ENCODE data around the gene APOC4.

GRCh38 chr19:44959691-44960090, 17.7 kb downstream of the APOC4 start:
- no peak for TF ChIP-seq CTCF (IDR thresholded peaks at IDR 0.05)
- no peak for TF ChIP-seq EP300 (IDR thresholded peaks at IDR 0.05)
